Germinal center (tissue), 1 donor: ENCODE results near the gene SSNA1.

Experiments
- DNase-seq: peaks from one replicate; pipeline ENCODE4 v3.0.0; 2012; ENCODE audit warnings: mixed read lengths, low spot score

The SSNA1 gene

DNA sequence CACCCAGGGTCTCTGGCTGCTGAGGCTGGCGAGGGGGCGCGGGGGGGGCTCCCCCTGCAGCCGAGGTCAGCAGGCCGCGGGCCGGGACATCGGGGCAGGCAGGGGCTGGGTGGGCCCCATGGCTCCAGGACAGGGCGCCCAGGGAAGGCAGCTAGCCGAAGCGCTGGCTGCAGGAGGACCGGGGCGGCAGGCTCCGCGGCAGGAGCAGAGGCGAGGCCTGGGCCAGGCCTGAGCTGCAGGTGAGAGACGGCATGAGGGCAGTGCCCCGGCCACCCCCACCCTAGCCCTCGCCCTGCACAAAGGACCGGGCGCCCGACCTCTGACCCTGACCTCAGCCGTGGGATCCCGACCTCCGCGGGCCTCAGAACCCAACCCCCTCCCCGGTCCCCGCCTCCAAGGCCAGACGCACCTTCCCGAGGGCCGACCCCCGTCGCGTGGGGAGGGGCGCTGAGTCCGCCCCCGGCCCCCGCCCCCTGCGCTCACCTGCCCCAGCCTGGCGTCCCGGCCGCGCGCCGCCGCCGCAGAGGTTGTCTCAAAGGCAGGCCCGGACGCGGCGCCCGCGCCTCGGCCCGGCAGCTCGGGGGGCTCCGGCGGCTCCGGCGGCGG, 33.1 kb downstream of the SSNA1 start:
- no peak for DNase-seq

DNA sequence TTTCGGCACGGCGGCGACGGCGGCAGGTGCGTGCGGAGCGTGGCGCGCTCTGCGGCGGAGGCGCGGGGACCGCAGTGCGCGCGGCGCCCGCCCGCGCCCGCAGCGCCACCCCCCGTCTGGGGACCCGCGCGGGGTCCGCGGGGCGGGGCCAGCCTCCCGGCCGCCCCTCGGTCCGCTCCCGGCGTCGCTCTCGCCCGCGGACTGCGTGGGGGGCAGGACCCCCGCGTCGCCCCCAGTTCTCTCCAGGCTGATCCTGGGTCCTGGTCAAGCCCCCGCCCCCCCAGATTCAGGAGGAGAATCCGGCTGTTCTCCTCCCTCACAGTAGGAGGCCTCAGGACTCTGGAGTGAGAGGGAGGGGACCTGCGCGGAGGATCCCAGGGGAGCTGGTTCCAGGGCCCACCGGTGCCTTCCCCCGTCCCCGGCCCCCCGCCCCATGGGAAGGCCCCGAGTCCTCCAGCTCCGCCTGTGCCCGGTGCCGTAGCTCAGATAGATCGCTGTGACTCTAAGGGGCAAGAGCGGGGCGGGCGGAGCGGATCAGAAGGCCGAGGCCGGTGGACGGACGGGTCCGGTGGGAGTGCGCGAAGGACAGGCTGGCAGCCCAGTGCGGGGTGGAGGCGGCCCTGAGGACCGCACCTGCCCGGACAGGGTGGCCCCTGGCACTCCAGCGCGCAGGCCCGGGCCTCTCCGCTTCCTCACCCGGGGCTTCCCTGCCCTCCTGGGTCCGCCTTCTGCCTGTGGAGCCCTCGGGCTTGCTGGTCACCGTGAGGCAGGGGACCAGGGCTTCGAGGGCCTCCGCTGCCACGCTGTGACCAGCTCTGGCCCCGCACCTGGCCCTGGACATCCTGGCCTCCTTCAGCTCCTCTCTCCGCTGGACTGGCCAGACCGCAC, 34.0 kb downstream of the SSNA1 start, which contains the start of gene RNF208:
Gene RNF208 (minus strand): TSS at position 51 of the 888 bp plus-strand sequence. CDS start 1,028 bp downstream, outside the sequence.
- no peak for DNase-seq

DNA sequence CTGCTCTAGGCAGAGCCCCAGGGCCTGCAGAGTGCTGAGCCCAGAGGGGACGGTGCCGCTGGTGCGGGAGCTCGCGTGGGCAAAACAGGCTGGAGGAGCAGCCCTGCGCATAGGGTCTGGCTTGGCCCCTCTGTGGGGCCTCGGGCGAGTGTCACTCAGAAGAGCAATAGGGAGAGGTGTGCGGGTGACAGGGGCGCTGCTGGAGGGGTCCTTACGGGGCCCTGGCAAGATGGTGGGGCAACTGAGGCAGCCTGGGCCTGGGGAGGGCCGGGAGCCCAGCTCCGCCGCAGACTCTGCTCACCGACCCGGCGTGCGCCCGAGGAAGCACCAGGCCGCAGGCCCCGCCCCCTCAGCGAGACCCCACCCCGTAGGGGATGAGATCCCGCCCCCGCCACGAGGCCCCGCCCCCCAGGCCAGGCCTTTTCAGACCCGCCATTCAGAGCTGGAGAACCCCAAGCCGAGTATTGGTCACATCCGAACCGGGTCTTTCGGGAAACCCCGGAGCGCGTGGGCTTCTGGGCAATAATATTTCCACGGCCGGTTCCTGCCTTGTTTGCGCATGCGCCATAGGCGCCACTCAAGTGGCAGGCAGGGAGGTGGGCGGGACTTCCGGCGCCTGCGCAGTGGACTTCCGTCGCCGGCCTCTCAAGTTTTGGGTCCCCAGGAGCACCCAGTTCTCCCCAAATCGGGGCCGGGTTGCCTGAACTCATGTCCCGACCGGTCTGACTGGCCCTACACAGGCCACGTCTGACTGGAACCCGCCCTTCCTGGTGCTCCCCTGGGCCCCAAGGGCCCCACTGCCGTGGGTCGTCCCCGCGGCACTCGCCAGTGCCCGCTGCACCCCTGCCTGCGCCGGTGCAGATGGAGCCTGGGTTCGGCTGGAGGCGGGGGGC, 34.8 kb downstream of the SSNA1 start:
- DNase-seq = peak; percentile 97

DNA sequence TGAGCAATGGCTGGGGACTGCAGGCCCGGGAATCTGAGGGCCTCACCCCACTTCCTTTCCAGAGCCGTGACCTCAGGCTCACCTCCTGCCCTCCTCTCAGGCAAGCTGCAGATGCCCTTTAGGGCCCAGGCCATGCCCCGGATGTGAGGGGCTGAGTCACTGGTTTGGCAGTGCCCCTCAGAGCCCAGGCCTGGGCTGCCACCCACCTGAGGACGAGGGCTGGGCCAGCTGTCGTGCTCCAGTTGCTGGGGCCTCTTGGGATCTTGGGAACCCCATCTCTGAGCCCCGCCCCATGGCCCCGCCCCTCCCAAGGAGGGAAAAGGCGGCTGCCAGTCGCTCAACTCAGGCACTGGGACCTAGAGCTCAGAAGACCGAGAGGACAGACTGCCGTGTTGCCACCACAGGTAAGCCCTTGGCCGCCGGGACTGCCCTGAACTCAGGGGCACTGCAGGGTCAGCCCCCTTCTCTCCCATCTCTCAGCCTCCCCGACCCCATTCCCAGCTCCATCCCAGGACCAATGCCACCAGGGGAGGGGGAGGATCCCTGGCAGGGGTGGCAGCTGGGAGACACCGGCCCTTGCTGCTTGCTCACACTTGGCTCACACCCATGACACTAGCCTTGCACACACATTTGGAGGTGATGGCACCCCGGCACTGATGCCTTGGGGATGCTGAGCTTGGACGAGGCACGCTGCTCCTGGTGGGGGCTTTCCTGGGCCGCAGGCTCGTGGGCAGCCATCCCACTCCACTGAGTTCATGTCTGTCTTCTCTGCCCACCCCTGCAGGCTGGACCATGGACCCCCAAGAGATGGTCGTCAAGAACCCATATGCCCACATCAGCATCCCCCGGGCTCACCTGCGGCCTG, 36.6 kb downstream of the SSNA1 start, which contains the start of gene CYSRT1:
Gene CYSRT1 (plus strand): TSS at position 345 of the 865 bp plus-strand sequence. CDS start 448 bp downstream, at position 793.
- DNase-seq = no peak

DNA sequence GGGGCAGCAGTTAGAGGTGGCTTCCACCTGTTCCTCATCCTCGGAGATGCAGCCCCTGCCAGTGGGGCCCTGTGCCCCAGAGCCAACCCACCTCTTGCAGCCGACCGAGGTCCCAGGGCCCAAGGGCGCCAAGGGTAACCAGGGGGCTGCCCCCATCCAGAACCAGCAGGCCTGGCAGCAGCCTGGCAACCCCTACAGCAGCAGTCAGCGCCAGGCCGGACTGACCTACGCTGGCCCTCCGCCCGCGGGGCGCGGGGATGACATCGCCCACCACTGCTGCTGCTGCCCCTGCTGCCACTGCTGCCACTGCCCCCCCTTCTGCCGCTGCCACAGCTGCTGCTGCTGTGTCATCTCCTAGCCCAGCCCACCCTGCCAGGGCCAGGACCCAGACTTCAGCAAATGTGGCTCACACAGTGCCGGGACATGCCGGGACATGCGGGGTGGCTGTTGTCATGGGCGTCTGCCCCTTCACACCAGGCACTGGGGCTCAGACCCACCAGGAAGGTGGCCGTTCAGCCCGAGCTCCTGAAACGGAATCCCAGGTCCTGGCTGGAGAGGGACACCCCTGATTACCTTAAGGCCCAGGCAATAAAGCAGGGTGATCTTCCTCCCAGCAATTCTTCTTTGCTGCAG, 37.3 kb downstream of the SSNA1 start:
- no peak for DNase-seq

DNA sequence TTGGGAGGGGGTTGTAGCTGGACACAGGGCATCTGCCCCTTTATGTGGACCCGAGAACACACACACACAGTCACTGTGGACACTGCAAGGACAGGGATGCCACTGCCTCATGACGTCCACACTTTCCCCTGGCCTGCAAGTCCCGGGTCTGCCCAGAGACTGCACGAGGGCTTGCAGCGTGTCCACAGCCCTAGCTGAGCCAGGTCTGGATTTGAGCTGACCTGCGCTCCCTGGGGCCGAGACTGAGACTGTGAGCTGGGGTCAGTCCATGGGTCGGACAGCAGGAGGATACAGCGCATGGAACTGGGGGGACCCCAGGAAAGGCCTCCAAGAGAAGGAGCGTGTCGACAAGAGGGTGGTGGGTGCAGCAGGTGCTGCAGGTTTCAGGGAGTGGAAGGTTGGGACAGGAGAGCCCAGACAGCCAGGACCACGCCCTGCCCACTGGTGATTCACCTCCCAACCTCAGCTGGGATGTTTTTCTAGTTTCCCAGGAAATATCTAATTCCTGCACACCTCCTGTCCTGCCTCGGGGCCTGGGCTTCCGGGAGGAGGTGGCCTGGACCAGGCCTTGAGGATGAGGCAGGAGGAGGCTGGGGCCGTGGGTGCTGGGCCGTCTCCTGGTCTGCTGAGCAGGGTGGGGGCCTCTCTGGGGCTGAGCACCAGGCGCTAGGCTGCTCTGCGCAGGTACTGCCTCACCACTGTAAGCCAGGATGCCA, 38.0 kb downstream of the SSNA1 start:
- DNase-seq = no peak

DNA sequence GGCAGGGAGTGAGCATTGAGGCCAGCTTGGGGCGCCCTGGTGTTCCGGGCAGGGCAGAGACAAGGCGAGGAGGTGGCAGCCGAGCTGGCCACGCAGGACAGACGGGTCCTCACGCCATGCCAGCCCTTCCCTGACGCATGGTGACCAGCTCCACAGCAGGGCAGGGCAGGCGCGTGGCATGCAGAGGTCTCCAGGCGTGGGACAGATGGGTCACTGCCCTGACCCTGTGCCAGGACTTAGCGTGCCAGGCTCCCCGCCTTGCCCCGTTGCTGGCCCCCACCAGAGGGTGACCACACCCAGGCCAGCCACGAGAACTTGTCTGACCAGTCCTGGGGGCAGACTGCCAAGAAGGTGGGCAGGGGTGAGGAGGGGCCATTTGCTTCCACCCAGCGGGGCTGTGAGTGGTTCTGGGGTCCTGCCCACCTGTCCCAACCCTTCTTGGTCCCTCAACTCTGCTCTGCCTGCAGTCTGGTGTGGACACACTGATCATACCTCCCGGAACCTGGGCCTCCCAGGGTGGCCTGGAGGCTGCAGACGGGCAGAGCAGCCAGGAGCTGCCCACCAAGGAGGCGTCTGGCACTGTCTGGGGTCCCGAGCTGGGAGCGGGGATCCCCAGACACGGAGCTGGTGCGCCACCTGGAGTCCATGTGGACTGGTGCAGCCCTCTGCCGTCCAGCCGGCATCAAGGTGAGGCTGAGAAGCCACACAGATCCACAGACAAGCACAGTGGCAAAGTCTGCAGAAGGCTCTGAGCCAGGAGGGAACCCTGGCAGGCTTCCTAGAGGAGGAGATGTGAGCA, 38.8 kb downstream of the SSNA1 start, which contains the start of gene RNF224:
Gene RNF224 (plus strand): TSS at position 449 of the 799 bp plus-strand sequence. CDS start 834 bp downstream, outside the sequence.
- DNase-seq = peak; percentile 80

DNA sequence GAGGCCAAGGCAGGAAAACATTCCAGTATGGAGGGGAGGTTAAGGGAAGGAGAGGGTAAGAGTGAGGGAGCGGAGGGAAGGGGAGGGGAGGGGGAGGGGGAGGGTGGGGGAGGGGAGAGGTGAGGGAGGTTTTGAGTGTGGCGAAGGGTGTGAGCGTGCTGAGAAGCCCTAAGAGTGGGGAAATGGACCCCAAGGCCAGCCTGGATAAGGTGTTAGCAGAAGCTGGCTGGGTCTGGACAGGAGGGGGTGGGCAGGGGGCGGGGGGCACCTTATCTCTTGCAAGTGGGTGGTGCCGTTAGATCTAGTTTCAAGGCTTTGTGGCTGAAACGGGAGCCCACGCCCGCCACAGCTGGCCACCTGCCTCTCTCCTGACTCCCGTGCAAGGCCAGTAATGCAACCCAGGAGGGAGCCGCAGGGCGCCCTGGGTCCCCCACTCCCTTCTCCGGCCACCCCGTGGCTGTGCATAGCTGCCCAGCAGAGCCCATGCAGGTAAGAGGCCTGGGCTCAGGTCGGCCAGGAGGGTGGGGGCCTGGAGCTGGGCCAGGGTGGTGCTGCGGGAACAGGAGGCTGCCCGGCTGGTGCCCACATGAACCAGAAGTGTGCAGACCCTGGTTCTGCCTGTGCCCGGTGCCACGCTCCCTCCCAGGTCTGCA, 39.5 kb downstream of the SSNA1 start:
- DNase-seq = no peak

DNA sequence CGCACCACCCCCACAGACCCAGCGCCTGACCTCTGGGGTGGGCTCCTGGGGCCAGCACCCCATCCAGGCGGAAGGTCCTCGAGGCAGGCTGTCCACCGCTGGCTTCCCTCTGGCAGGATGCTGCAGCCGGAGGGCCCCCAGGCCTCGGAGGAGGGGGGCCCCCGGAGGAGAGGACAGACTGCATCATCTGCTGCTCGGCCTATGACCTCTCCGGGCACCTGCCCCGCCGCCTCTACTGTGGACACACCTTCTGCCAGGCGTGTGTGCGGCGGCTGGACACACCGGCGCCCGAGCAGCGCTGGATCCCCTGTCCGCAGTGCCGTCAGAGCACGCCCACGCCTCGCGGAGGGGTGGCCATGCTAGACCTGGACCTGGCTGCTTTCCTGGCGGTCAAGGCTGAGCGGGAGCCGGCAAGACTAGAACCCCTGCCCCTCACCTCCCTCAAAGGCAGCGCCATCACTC, 40.1 kb downstream of the SSNA1 start:
- no peak for DNase-seq

DNA sequence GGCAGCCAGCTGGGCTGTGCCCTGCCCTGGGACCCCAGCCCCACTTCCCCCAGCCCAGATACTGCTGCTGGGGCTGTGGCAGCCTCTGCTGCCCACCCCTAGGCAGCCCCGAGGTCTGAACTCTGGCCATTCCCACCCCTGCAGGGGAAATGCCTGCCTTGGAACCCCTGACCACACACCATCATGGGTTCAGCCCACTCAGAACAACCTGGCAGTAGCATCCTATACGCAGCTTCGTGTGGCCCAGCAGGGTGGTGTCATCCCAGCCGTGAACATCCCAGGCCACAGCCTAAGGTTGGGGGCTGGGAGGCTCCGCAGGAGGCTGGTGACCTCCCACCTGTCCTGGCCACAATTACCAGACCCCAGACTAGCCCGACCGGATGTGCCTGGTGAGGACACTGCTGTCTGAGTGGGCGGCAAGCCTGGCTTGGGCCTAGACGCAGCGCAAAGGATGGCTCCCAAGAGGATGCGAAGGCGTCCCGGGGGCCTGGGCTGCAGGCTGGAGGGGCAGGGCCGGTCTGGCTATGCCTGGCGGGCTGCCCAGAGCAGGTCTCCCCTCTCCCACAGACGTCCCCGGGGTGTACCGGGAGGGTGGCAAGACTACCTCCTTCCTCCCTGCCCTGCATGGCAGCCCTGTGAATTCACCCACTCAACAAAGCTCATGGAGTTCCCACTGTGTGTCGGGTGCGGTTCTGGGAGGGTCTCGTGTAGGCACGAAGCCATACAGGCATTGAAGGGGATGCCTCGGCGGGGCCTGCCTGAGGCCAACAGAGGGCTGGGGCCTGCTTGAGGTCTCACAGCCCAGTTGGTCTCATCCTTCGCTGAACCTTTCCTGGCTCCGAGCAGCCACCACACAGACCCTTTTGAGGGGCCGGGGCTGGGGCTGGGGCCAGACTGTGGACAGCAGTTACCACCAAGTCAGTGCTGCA, 40.8 kb downstream of the SSNA1 start:
- no peak for DNase-seq

DNA sequence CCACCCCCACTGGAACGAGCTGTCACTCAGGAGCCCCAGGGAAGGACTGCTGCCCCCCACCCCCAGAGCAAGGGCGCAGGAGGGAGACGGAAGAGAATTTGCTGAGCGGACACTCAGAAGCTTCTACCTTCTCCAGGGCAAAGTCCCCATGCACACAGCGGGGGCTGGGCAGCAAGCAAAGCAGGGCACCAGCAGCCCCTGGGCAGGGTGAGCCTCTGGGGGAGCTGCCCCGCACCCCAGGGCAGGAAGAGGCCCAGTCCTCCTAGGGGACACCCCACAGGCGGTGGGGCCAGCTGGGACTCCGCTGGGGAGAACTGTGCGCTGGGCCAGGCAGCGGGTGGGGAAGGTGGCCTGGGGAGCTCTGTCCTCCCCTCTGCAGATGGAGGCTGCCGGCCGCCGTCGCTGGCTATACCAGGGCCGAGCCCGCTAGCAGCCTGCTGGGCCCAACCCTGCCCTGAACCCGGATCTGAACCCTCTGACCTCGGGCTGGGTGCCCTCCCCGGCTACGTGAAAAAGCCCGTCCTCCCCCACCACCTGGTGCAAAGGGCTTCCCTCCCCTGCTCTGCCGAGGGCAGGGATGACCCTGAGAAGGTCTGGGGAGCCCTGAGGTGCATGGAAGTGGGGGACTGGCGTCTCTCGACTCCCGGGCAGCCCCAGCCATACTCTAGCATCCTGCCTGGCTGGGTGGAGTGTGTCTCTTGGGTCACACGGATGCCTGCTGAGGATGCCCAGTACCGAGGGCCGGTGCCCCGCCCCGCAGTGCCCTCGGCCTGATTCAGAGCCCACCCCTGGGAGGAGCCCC, 41.6 kb downstream of the SSNA1 start:
- DNase-seq = no peak

DNA sequence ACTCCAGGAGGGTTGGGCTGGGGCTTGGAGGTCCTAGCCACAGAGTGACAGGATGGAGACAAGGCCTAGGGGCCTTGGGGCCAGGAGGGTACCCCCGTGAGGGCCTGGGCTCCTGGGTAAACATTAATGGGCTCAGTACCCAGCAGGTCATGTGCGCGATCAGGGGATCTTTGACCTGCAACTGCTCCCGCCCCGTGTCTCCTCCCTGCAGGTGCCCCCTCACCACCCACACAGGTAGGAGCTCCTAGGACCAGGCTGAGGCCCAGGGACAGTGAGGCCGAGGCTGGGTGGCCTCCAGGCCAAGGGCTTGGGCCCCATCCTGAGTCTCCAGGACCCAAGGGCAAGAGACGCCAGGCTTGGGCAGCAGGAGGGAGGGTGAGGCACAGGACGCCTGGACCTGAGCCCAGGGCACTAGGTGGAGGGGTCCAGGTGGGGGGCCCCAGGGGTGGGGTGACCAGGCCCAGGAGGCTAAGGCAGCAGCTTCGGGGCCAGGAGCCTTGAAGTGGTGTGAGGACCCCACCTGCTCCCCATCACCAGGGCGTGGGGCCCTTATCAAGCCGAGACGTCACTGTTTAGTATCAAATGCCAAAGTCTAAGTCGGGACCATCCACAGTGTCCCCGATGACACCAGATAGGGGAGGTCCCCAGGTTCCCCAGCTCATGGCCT, 42.4 kb downstream of the SSNA1 start, which contains the start of gene SLC34A3:
Gene SLC34A3 (plus strand): TSS at position 197 of the 667 bp plus-strand sequence. CDS start 802 bp downstream, outside the sequence.
- no peak for DNase-seq

DNA sequence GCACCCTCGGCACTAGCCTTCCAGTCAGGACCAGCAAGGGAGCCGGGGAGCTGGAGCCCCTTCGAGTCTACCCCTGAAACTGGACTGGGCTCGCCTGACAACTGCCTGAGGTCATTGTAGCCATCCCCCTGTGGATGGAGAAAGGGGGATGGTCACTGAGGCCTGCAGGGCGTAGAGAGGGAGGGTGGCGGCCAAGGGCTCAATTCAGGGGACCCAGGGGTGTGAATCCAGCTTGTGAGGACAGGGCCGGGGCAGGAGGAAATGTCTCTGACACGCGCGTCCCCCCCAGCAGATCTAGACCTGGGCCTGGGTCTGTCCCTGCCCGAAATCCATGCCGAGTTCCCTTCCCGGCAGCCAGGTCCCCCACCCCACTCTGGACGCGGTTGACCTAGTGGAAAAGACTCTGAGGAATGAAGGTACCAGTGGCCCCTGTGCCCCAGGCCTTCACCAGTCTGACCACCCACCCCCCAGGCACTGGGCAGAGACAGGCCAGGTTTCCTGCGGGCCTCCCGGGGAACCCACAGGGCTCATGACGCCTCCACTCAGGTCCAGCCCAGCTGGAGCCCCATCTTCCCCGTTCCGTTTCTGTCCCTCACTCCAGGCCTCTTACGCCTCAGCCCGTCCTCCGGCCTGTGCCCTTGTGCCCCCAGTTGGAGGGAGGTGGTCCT, 43.0 kb downstream of the SSNA1 start:
- no peak for DNase-seq

DNA sequence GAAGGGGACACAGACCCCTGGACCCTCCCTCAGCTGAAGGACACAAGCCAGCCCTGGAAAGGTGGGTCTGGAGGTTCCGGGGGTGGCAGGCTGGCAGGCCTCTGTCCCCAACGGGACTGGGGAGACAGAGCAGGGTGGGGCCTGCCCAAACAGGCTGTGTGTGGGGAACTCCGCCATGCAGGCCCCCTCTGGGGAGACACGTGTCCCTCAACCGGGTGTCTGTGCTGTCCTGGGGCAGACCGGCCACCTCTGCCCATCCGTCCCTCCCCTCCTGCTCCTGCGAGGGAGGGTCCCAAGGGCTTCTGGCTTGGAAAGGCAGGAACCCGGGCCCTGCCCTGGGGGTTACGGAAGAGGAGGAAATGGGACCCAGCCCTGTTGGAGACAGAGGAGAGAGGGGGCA, 43.6 kb downstream of the SSNA1 start:
- DNase-seq = no peak

DNA sequence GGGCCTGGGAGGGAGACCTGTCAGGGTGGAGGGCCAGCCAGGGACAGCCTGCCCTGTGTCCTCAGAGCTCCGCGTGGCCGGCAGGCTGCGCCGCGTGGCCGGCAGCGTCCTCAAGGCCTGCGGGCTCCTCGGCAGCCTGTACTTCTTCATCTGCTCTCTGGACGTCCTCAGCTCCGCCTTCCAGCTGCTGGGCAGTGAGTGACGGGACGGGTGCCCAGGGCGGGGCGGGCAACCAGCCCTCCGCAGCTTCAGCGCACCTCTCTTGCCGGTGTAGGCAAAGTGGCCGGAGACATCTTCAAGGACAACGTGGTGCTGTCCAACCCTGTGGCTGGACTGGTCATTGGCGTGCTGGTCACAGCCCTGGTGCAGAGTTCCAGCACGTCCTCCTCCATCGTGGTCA, 44.0 kb downstream of the SSNA1 start:
- DNase-seq = no peak
